Nephron progenitor cell (in vitro differentiated cells): ENCODE measurements around the gene BACE2.

Experiments used
- DNase-seq: peaks from one replicate; pipeline ENCODE4 v3.0.0; 2021
- H3K27ac Mint-ChIP-seq: 2 replicates; pipeline ENCODE4 v1.8.0; 2021; ENCODE audit warnings: mild to moderate bottlenecking, moderate library complexity, mixed read lengths
- H3K27me3 Mint-ChIP-seq: 2 replicates; pipeline ENCODE4 v1.8.0; 2021; ENCODE audit warnings: mild to moderate bottlenecking, low read depth, mixed read lengths; ENCODE audit not compliant: poor library complexity
- H3K36me3 Mint-ChIP-seq: 2 replicates; pipeline ENCODE4 v1.8.0; 2021; ENCODE audit warnings: low read depth, mixed read lengths
- H3K4me1 Mint-ChIP-seq: 2 replicates; pipeline ENCODE4 v1.8.0; 2021; ENCODE audit warnings: mixed read lengths
- H3K4me3 Mint-ChIP-seq: 2 replicates; pipeline ENCODE4 v1.8.0; 2021; ENCODE audit warnings: mild to moderate bottlenecking, moderate library complexity, mixed read lengths
- H3K9me3 Mint-ChIP-seq: 2 replicates; pipeline ENCODE4 v1.8.0; 2021; ENCODE audit warnings: mild to moderate bottlenecking, moderate library complexity, mixed read lengths
- CTCF ChIP-seq: fragments of 200-600 bp; sonication (generic); IDR thresholded peaks from 2 replicates; pipeline ENCODE4 v1.5.0; 2021; ENCODE audit warnings: antibody characterized with exemption

The BACE2 gene

GRCh38 chr21:41143596-41144325 is 24.2 kb upstream of the BACE2 start:
- no peak for DNase-seq
- no peaks in the 10 kb centered on the region for H3K9me3 Mint-ChIP-seq
- H3K4me1 Mint-ChIP-seq: no peaks in the 10 kb centered on the region
- no peaks in the 10 kb centered on the region for H3K36me3 Mint-ChIP-seq
- H3K27me3 Mint-ChIP-seq: peaks cover 31% of the 10 kb centered on the region
- no peak for TF ChIP-seq CTCF
- no peak overlapping the region for H3K27ac Mint-ChIP-seq
- no peak overlapping the region for H3K4me3 Mint-ChIP-seq

GRCh38 chr21:41147096-41147978 is 20.6 kb upstream of the BACE2 start:
- H3K27ac Mint-ChIP-seq: no peak overlapping the region
- no peaks in the 10 kb centered on the region for H3K36me3 Mint-ChIP-seq
- TF ChIP-seq CTCF: no peak
- no peak for DNase-seq
- no peaks in the 10 kb centered on the region for H3K9me3 Mint-ChIP-seq
- no peak overlapping the region for H3K4me3 Mint-ChIP-seq
- no peaks in the 10 kb centered on the region for H3K4me1 Mint-ChIP-seq
- peaks cover 26% of the 10 kb centered on the region for H3K27me3 Mint-ChIP-seq

- no peak for DNase-seq
- Mint-ChIP-seq H3K4me1 (no peaks in the 10 kb centered on the region), H3K9me3 (no peaks in the 10 kb centered on the region), H3K27me3 (peaks cover 26% of the 10 kb centered on the region), H3K4me3 (no peak overlapping the region), H3K36me3 (no peaks in the 10 kb centered on the region), H3K27ac (no peak overlapping the region)
- no peak for TF ChIP-seq CTCF
These were observed 20.0 kb upstream of the BACE2 start for GRCh38 chr21:41147979-41148355.

- Mint-ChIP-seq H3K27me3 (peaks cover 21% of the 10 kb centered on the region), H3K27ac (no peak overlapping the region), H3K4me1 (no peaks in the 10 kb centered on the region), H3K9me3 (no peaks in the 10 kb centered on the region), H3K4me3 (no peak overlapping the region), H3K36me3 (no peaks in the 10 kb centered on the region)
- no peak for DNase-seq
- TF ChIP-seq CTCF: no peak
These were observed 19.2 kb upstream of the BACE2 start for GRCh38 chr21:41148798-41149197.

DNA sequence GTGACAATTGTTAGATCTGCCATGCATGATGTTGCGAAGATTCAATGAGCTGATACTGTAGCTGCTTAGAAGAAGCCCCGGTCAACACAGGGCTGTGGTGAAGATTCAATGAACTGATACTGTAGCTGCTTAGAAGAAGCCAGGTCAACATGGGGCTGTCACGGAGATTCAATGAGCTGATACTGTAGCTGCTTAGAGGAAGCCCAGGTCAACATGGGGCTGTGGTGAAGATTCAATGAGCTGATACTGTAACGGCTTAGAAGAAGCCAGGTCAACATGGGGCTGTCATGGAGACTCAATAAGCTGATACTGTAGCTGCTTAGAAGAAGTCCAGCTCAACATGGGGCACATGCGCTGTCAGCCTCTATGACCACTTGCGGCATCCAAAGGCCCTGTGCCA is 18.8 kb upstream of the BACE2 start:
- Mint-ChIP-seq H3K4me1 (no peaks in the 10 kb centered on the region), H3K27ac (peak overlapping the region; percentile 35), H3K27me3 (peaks cover 22% of the 10 kb centered on the region), H3K36me3 (no peaks in the 10 kb centered on the region), H3K9me3 (no peaks in the 10 kb centered on the region), H3K4me3 (no peak overlapping the region)
- no peak for TF ChIP-seq CTCF
- DNase-seq: no peak
